Osteocyte (in vitro differentiated cells): ENCODE results near the gene PTGR1. TPM values are rescaled to one million over a fixed set of nuclear protein-coding genes. Genes with fewer than 3 reads are reported as not detected.

Source experiments
- DNase-seq: peaks from one replicate; pipeline ENCODE4 v3.0.0; 2021; ENCODE audit warnings: mixed read lengths; ENCODE audit not compliant: unreplicated experiment; ENCODE audit errors: extremely low spot score
- H3K27ac Mint-ChIP-seq: one replicate; pipeline ENCODE4 v1.8.0; 2021; ENCODE audit warnings: mild to moderate bottlenecking, mixed read lengths; ENCODE audit not compliant: unreplicated experiment
- H3K27me3 Mint-ChIP-seq: one replicate; pipeline ENCODE4 v1.8.0; 2021; ENCODE audit warnings: mixed read lengths; ENCODE audit not compliant: unreplicated experiment
- H3K36me3 Mint-ChIP-seq: one replicate; pipeline ENCODE4 v1.8.0; 2021; ENCODE audit warnings: mixed read lengths; ENCODE audit not compliant: unreplicated experiment
- H3K4me1 Mint-ChIP-seq: one replicate; pipeline ENCODE4 v1.8.0; 2021; ENCODE audit warnings: mixed read lengths; ENCODE audit not compliant: unreplicated experiment
- H3K4me3 Mint-ChIP-seq: one replicate; pipeline ENCODE4 v1.8.0; 2021; ENCODE audit warnings: mild to moderate bottlenecking, moderate library complexity, mixed read lengths; ENCODE audit not compliant: unreplicated experiment
- H3K9me3 Mint-ChIP-seq: one replicate; pipeline ENCODE4 v1.8.0; 2021; ENCODE audit warnings: mixed read lengths; ENCODE audit not compliant: unreplicated experiment
- total RNA-seq: library from RNA; stranded (reverse); gene quantifications from 2 replicates; pipeline ENCODE4 v1.2.1, GENCODE V29; 2021
- TF ChIP-seq, protein P1 (sequence below): fragments of 200-600 bp; sonication (generic); IDR thresholded peaks from 2 replicates; pipeline ENCODE4 v1.5.0; 2021; ENCODE audit warnings: antibody characterized with exemption, mild to moderate bottlenecking, moderate library complexity

Gene PTGR1
- total RNA-seq, 1 donor from 2014 or later: 16.5 TPM

GRCh38 chr9:111525056-111525977 is 74.1 kb downstream of the PTGR1 start, which contains the start of gene ZNF483:
Gene ZNF483, plus strand, starts transcription at chr9:111525179. Its CDS starts 2,217 bp downstream, at chr9:111527396.
- DNase-seq: peak; percentile 95
- peaks cover 7% of the 10 kb centered on the region for H3K36me3 Mint-ChIP-seq
- H3K4me1 Mint-ChIP-seq: peaks cover 9% of the 10 kb centered on the region
- no peaks in the 10 kb centered on the region for H3K9me3 Mint-ChIP-seq
- H3K27ac Mint-ChIP-seq: peak within 1 kb of the TSS; percentile 82
- H3K4me3 Mint-ChIP-seq: peak within 1 kb of the TSS; percentile 94
- peaks cover 2% of the 10 kb centered on the region for H3K27me3 Mint-ChIP-seq
- TF ChIP-seq, protein P1, sequence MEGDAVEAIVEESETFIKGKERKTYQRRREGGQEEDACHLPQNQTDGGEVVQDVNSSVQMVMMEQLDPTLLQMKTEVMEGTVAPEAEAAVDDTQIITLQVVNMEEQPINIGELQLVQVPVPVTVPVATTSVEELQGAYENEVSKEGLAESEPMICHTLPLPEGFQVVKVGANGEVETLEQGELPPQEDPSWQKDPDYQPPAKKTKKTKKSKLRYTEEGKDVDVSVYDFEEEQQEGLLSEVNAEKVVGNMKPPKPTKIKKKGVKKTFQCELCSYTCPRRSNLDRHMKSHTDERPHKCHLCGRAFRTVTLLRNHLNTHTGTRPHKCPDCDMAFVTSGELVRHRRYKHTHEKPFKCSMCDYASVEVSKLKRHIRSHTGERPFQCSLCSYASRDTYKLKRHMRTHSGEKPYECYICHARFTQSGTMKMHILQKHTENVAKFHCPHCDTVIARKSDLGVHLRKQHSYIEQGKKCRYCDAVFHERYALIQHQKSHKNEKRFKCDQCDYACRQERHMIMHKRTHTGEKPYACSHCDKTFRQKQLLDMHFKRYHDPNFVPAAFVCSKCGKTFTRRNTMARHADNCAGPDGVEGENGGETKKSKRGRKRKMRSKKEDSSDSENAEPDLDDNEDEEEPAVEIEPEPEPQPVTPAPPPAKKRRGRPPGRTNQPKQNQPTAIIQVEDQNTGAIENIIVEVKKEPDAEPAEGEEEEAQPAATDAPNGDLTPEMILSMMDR: no peak

DNA sequence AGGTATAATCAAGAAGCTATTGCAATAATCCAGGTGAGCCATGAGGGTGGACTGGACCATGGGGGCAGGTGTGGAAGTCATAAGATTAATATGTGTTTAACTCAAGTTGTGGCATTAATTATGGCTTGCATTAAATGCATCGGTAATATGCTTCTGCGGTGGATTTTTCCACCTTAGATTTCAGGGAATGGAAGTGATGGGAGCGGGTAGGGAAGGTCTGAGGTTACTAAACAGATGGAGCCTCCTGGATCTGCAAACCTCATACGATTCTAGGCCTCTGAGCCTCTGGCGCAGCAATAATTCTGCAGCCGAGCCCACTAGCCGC is 74.8 kb downstream of the PTGR1 start:
- peaks cover 9% of the 10 kb centered on the region for H3K4me1 Mint-ChIP-seq
- H3K9me3 Mint-ChIP-seq: no peaks in the 10 kb centered on the region
- peaks cover 5% of the 10 kb centered on the region for H3K27me3 Mint-ChIP-seq
- H3K4me3 Mint-ChIP-seq: peak overlapping the region; percentile 94
- H3K36me3 Mint-ChIP-seq: peaks cover 7% of the 10 kb centered on the region
- TF ChIP-seq, protein P1: no peak
- peak overlapping the region; percentile 16 for H3K27ac Mint-ChIP-seq
- DNase-seq: no peak

DNA sequence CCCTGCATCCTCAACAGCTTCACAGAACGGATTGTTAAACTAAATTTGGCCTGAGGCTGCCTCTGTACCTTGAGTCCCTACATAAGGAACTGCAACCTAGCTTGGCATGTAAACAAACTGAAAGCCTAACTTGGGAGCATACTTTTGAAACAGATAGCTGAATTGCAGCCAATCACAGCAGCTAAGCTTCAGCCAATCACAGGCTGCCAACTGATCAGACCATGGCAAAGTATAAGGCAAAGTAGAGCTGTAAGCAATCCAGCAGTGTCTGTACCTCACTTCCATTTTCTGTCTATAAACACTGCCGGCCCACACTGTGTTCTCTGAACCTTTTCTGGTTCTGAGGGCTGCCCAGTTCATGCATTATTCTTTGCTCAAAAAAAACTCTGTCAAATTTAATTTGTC is 83.4 kb downstream of the PTGR1 start:
- DNase-seq: no peak
- H3K9me3 Mint-ChIP-seq: peaks cover 9% of the 10 kb centered on the region
- no peaks in the 10 kb centered on the region for H3K36me3 Mint-ChIP-seq
- H3K4me3 Mint-ChIP-seq: no peak overlapping the region
- H3K27me3 Mint-ChIP-seq: peaks cover 13% of the 10 kb centered on the region
- no peaks in the 10 kb centered on the region for H3K4me1 Mint-ChIP-seq
- H3K27ac Mint-ChIP-seq: no peak overlapping the region
- TF ChIP-seq, protein P1: no peak

DNA sequence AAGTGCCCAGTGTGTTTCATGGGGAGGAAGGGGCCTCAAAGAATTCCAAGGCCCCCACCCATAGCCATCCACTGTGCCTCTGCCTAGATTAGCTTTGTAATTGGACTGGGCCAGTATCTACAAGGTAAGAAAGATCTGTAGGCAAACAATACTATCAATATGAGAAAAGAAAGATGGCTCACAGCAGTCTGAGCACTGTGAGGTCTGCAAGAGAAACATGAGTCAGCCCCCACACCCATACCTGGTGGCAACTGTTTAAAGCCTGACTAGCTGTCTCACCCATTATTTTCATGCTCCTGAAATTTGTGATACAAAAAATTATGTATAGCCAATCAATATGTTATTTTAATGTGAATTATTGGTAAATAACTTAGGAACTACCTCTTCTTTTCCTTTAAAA is 84.5 kb downstream of the PTGR1 start:
- peaks cover 14% of the 10 kb centered on the region for H3K9me3 Mint-ChIP-seq

More for the DNA sequence above, 84.5 kb downstream of the PTGR1 start:
- peaks cover 11% of the 10 kb centered on the region for H3K27me3 Mint-ChIP-seq
- TF ChIP-seq, protein P1: no peak
- H3K27ac Mint-ChIP-seq: no peak overlapping the region
- no peak overlapping the region for H3K4me3 Mint-ChIP-seq
- no peaks in the 10 kb centered on the region for H3K4me1 Mint-ChIP-seq
- DNase-seq: no peak
- H3K36me3 Mint-ChIP-seq: no peaks in the 10 kb centered on the region

Other genes starting within 250 kb of the PTGR1 start
- gene ECPAS, start 115.3 kb downstream of the PTGR1 start, total RNA-seq: 108 and 109 TPM in 2 replicates
- 5.2 and 6.3 TPM in 2 replicates for gene ZNF483, start 74.5 kb downstream of the PTGR1 start, total RNA-seq
- 5.4 and 6.5 TPM in 2 replicates for gene DNAJC25, start 31.7 kb upstream of the PTGR1 start, total RNA-seq
- 33.2 and 36.4 TPM in 2 replicates for gene GNG10, start 62.0 kb upstream of the PTGR1 start, total RNA-seq
- not detected in 2 replicates for gene SHOC1, start 195.3 kb upstream of the PTGR1 start, total RNA-seq